ENCODE measurements around the gene FHIP1B.

DNA sequence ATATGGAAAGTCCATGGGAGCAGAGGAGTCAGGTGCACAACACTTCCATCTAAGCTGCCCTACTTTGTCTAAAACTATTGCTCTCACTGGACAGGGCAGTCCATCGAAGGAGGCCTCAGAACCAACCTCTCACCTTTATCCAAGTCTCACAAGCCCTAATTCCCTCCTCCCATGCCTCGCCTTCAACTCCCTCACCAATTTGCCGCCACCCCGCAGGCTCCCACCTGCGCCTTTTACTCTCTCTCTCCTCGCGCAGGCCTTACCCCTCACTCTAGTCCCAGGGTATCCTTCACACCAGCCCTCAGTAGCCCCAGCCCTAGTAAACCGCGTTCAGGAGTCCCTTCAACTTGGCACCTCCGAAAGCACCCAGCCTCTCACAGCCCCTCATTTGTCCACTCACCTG lies 451 bp downstream of the FHIP1B start:
- TF ChIP-seq EZH2 (optimal IDR thresholded peaks at IDR 0.05; ENCODE audit: low read depth, low read length), result no peak
- no peak for TF ChIP-seq CTCF (IDR thresholded peaks at IDR 0.05; ENCODE audit: low read length)
- no peak for TF ChIP-seq EZH2phosphoT487 (IDR thresholded peaks at IDR 0.05; ENCODE audit: low read length)
